A673 (cell line): ENCODE results near the gene TOE1. TPM values are rescaled to one million over a fixed set of nuclear protein-coding genes. Genes with fewer than 3 reads are reported as not detected.

Experiments used
- BruUV-seq: library from RNA; stranded (reverse); fragments of 400-500 nt; replicated peaks from 2 replicates; lab custom pipeline; 2021; lab: Mats Ljungman, UMichigan
- CTCF ChIA-PET: fragments of 300-600 bp; sonication (Branson Sonifier 250); formaldehyde crosslinking; loops from one replicate; lab custom pipeline; 2022; ENCODE audit warnings: antibody characterized with exemption; lab: Charles Lee
- POLR2A ChIA-PET: fragments of 300-600 bp; sonication (Branson Sonifier 250); formaldehyde crosslinking; loops from one replicate; lab custom pipeline; 2022; ENCODE audit warnings: antibody characterized with exemption; ENCODE audit not compliant: low non-redundant PET; lab: Charles Lee
- DNase-seq: peaks from one replicate; pipeline ENCODE4 v3.0.0-alpha.2; 2015; ENCODE audit warnings: low spot score
- H3K27ac ChIP-seq: fragments of 200-600 bp; sonication (generic); 2 replicates; pipeline ENCODE4 v1.5.1; 2016; ENCODE audit warnings: mixed run types, low read depth, mild to moderate bottlenecking, mixed read lengths, antibody characterized with exemption, low read length; ENCODE audit not compliant: poor library complexity, severe bottlenecking
- H3K27me3 ChIP-seq: fragments of 200-600 bp; sonication (generic); replicated peaks from 2 replicates; pipeline ENCODE4 v1.6.1; 2017; ENCODE audit warnings: mixed run types, low read depth, mild to moderate bottlenecking, mixed read lengths, antibody characterized with exemption, low read length; ENCODE audit not compliant: insufficient read depth, poor library complexity
- H3K36me3 ChIP-seq: fragments of 200-600 bp; sonication (generic); 2 replicates; pipeline ENCODE4 v1.6.1; 2016; ENCODE audit warnings: mixed run types, mild to moderate bottlenecking, mixed read lengths, antibody characterized with exemption, low read length; ENCODE audit not compliant: insufficient read depth, poor library complexity, severe bottlenecking
- H3K4me1 ChIP-seq: fragments of 200-600 bp; sonication (generic); 2 replicates; pipeline ENCODE4 v1.6.1; 2017; ENCODE audit warnings: mixed run types, mild to moderate bottlenecking, mixed read lengths, antibody characterized with exemption, low read length; ENCODE audit not compliant: insufficient read depth, poor library complexity, severe bottlenecking
- H3K4me3 ChIP-seq: fragments of 200-600 bp; sonication (generic); 2 replicates; pipeline ENCODE4 v1.5.1; 2016; ENCODE audit warnings: low read depth, mixed run types, mild to moderate bottlenecking, mixed read lengths, low read length; ENCODE audit not compliant: poor library complexity, severe bottlenecking
- H3K9me3 ChIP-seq: fragments of 200-600 bp; sonication (generic); 2 replicates; pipeline ENCODE4 v1.6.1; 2016; ENCODE audit warnings: mixed run types, low read depth, mild to moderate bottlenecking, mixed read lengths, antibody characterized with exemption, low read length; ENCODE audit not compliant: poor library complexity, severe bottlenecking
- EZH2 ChIP-seq: fragments of 200-600 bp; sonication (generic); IDR thresholded peaks from 2 replicates; pipeline ENCODE4 v1.6.1; 2017; ENCODE audit warnings: borderline replicate concordance, low read depth, mild to moderate bottlenecking, mixed read lengths, antibody characterized with exemption, low read length; ENCODE audit not compliant: poor library complexity, severe bottlenecking
- intact Hi-C: fragments of 100-400 bp; cut with micrococcal nuclease; formaldehyde crosslinking; loops from one replicate; pipeline ENCODE4 v1.10.0; 2022; ENCODE audit not compliant: unreplicated experiment
- total RNA-seq: library from RNA; stranded (reverse); gene quantifications from 2 replicates; pipeline ENCODE4 v1.2.3, GENCODE V29; 2021
- TF ChIP-seq, protein P1 (sequence below): fragments of 300-800, 200-600 bp; sonication (generic); conservative IDR thresholded peaks from 2 replicates; pipeline ENCODE4 v1.5.1; 2017; ENCODE audit warnings: low read depth, mild to moderate bottlenecking, antibody characterized with exemption, low read length, moderate library complexity, mixed read lengths

Gene TOE1
- total RNA-seq, 1 experiment from 2014 or later, result 20.6 TPM

DNA sequence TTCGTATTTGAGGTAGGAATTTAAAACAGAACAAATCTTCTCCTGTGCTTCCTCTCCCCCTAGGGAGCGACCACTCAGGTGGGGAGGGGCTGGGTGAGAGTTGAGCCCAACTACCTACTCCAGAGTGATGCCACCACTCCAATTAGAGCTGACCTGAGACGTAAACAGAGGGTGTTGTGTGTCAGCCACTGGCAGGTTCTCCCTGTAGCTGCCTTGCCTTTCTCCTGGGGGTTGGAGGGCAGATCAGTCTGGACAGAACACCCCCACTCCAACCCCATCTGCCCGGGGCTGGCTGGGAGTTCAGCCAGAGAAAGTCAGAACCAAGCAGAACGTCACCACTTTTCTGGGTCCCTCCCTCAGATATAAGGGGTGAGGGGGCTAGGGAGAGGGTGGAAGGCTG is 11.3 kb upstream of the TOE1 start:
- intact Hi-C loops, result no loop called here
- Histone ChIP-seq H3K27ac (no peak overlapping the region), H3K9me3 (no peaks in the 10 kb centered on the region), H3K4me1 (peaks cover 26% of the 10 kb centered on the region), H3K36me3 (no peaks in the 10 kb centered on the region), H3K4me3 (no peak overlapping the region), H3K27me3 (no peaks in the 10 kb centered on the region)
- BruUV-seq, result no TSS peak
- POLR2A ChIA-PET, result no interaction called here
- CTCF ChIA-PET, result interaction anchor here (1.1 kb wide), 1 partner anchor 25 kb away, joined by 10 read pairs; no protein-coding TSS in a partner anchor
- DNase-seq, result no peak
- TF ChIP-seq, protein P1, sequence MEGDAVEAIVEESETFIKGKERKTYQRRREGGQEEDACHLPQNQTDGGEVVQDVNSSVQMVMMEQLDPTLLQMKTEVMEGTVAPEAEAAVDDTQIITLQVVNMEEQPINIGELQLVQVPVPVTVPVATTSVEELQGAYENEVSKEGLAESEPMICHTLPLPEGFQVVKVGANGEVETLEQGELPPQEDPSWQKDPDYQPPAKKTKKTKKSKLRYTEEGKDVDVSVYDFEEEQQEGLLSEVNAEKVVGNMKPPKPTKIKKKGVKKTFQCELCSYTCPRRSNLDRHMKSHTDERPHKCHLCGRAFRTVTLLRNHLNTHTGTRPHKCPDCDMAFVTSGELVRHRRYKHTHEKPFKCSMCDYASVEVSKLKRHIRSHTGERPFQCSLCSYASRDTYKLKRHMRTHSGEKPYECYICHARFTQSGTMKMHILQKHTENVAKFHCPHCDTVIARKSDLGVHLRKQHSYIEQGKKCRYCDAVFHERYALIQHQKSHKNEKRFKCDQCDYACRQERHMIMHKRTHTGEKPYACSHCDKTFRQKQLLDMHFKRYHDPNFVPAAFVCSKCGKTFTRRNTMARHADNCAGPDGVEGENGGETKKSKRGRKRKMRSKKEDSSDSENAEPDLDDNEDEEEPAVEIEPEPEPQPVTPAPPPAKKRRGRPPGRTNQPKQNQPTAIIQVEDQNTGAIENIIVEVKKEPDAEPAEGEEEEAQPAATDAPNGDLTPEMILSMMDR, result no peak
- TF ChIP-seq EZH2, result no peak

DNA sequence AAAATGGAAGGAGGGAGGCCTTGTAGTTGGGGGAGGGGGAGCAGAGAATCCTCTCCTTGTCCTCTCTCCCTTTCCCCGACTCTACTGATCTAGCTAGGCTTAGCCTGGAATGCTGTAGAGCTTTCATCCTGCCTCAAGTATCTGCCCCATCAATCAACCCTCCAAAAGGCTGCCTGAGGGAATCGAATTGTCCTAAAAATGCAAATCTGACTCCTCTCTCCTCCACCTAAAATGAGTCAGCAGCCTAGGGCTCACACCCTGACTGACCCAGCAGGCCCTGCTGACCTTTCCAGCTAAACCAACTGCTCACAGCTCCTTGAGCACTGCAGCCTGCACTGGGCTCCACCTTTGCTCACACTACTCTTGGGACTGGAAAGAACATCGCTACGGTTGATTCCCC is 10.5 kb upstream of the TOE1 start:
- TF ChIP-seq EZH2, result no peak
- CTCF ChIA-PET, result interaction anchor here (0.5 kb wide), 1 partner anchor 616 kb away, joined by 5 read pairs; no protein-coding TSS in a partner anchor
- intact Hi-C loops, result no loop called here
- Histone ChIP-seq H3K4me1 (peaks cover 26% of the 10 kb centered on the region), H3K9me3 (no peaks in the 10 kb centered on the region), H3K36me3 (no peaks in the 10 kb centered on the region), H3K27ac (no peak overlapping the region), H3K4me3 (no peak overlapping the region), H3K27me3 (no peaks in the 10 kb centered on the region)
- BruUV-seq, result no TSS peak
- POLR2A ChIA-PET, result no interaction called here
- DNase-seq, result no peak

DNA sequence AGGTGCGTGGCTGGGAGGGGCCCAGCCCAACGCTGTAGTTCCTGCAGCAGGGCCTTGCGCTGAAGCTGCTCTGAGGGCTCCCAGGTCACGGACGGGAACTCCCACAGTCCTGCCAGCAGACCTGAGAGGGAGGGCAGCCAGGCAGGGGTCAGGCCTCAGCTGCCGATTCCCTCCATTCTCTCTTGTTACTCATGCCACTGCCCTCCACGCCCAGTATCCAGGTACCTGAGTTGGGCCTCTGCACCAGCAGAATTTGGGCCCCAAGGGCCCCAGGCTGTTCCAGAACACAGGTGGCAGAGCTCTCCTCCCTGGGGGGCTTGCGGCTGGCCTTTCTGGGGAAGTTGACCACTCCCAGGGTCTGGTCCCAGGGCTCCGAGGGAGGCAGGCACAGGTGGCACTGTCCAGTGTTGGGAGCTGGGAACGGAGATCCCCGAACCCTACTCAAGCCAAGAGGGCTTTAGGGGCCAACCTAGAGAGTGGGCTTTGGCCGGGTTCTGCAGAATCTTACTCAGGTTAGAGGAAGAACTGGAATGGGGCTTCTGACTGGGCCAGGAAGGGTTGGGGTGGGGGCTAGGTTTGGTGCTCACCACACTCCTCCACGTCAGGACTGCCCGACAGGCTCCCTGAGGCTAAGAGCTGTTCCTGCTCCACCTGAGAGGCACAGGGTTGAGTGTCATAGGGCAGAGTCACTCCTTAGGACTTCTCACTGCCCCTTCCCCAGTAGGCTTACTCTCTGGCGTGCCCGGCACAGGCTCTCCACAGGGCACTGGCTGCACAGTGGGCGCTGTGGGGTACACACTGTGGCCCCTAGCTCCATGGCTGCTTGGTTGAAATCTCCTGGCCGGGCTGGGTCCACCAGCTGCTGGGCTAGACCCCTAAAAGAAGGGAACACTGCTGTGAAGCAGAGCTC is 8.3 kb upstream of the TOE1 start:
- intact Hi-C loops, result no loop called here
- no peak for DNase-seq
- Histone ChIP-seq H3K4me1 (peaks cover 24% of the 10 kb centered on the region), H3K27me3 (no peaks in the 10 kb centered on the region), H3K9me3 (no peaks in the 10 kb centered on the region), H3K27ac (no peak overlapping the region), H3K4me3 (no peak overlapping the region), H3K36me3 (no peaks in the 10 kb centered on the region)
- ChIA-PET POLR2A (no interaction called here), CTCF (no interaction called here)
- no TSS peak for BruUV-seq
- TF ChIP-seq, protein P1, result no peak
- TF ChIP-seq EZH2, result no peak
